Neutrophil (primary cell): ENCODE measurements around the gene GPATCH4.
"Not testable (repeated sequence)": the region's sequence is repeated elsewhere in the genome, so short reads cannot be mapped to it uniquely, and the experiment has no call there.

Experiments
- H3K27ac ChIP-seq: fragments of 200-600 bp; sonication (generic); 2 replicates; pipeline ENCODE4 v1.5.1; 2016; ENCODE audit warnings: mild to moderate bottlenecking, moderate library complexity
- H3K27me3 ChIP-seq: fragments of 200-600 bp; sonication (generic); 2 replicates; pipeline ENCODE4 v1.6.0; 2016; ENCODE audit warnings: mild to moderate bottlenecking
- H3K36me3 ChIP-seq: fragments of 200-600 bp; sonication (generic); 2 replicates; pipeline ENCODE4 v1.5.1; 2017
- H3K4me1 ChIP-seq, 2 experiments: fragments of 200-600 bp in 1 of 2; sonication (generic) in 1 of 2; 1 replicate in 1 of 2; 2 replicates in 1 of 2; pipeline versions ENCODE4 v1.5.1 to v1.6.1; 2013 to 2016; ENCODE audit warnings: low read depth in 1 of 2, low read length in 1 of 2, mild to moderate bottlenecking in 1 of 2, moderate library complexity in 1 of 2; ENCODE audit not compliant: control insufficient read depth in 1 of 2, insufficient read depth in 1 of 2
- H3K4me3 ChIP-seq, 2 experiments: fragments of 200-600 bp in 1 of 2; sonication (generic) in 1 of 2; 1 replicate in 1 of 2; 2 replicates in 1 of 2; pipeline ENCODE4 v1.5.1; 2013 to 2016; ENCODE audit warnings: low read depth in 1 of 2, low read length in 1 of 2, mild to moderate bottlenecking in 1 of 2, moderate library complexity in 1 of 2
- H3K9me3 ChIP-seq: fragments of 200-600 bp; sonication (generic); 2 replicates; pipeline ENCODE4 v1.5.1; 2016
- CTCF ChIP-seq: fragments of 200-600 bp; sonication (generic); IDR thresholded peaks from 2 replicates; pipeline ENCODE4 v1.5.1; 2016; ENCODE audit warnings: antibody characterized with exemption

The GPATCH4 gene

GRCh38 chr1:156608036-156608674, 6.9 kb upstream of the GPATCH4 start:
- no peak for TF ChIP-seq CTCF
- no peaks in the 10 kb centered on the region for H3K4me1 ChIP-seq

GRCh38 chr1:156607344-156607743, 6.1 kb upstream of the GPATCH4 start:
- H3K27ac ChIP-seq, H3K4me1 ChIP-seq, H3K9me3 ChIP-seq, H3K36me3 ChIP-seq, H3K4me3 ChIP-seq: not testable (repeated sequence)
- peaks cover 50% of the 10 kb centered on the region for H3K27me3 ChIP-seq

More at GRCh38 chr1:156608036-156608674, 6.9 kb upstream of the GPATCH4 start:
- Histone ChIP-seq H3K9me3 (no peaks in the 10 kb centered on the region), H3K27ac (no peak overlapping the region), H3K36me3 (no peaks in the 10 kb centered on the region), H3K4me3 (no peak overlapping the region), H3K27me3 (peaks cover 58% of the 10 kb centered on the region)

- Histone ChIP-seq H3K27me3 (peaks cover 7% of the 10 kb centered on the region), H3K27ac (no peak overlapping the region), H3K9me3 (no peaks in the 10 kb centered on the region), H3K36me3 (no peaks in the 10 kb centered on the region), H3K4me1 (peaks cover 14% of the 10 kb centered on the region in 2 experiments), H3K4me3 (no peak overlapping the region)
- no peak for TF ChIP-seq CTCF
Measured at GRCh38 chr1:156602557-156602993, 1.3 kb upstream of the GPATCH4 start.

- H3K36me3 ChIP-seq = no peaks in the 10 kb centered on the region
- H3K4me1 ChIP-seq = peaks cover 14% of the 10 kb centered on the region in 2 experiments
- no peak for TF ChIP-seq CTCF
- H3K27me3 ChIP-seq = no peaks in the 10 kb centered on the region
- H3K27ac ChIP-seq = no peak overlapping the region
- H3K4me3 ChIP-seq = peak overlapping the region; percentile 70 to 75
- no peaks in the 10 kb centered on the region for H3K9me3 ChIP-seq
Measured at GRCh38 chr1:156601892-156602291, 613 bp upstream of the GPATCH4 start.

DNA sequence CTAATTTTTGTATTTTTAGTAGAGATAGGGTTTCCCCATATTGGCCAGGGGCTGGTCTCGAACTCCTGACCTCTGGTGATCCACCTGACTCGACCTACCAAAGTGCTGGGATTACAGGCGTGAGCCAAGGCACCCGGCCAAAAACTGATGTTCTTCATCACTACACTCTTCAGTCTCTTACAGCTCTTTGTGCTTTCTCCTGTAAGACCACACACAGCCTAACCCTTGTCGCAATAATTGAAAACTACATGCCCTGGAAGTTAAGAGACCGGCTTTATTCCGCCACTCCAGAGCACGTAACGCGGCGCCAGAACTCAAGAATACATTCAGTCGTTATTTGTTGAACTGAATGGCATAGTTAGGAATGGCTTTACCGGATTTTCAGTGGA, 552 bp downstream of the GPATCH4 start:
- H3K36me3 ChIP-seq = no peaks in the 10 kb centered on the region
- no peaks in the 10 kb centered on the region for H3K27me3 ChIP-seq
- H3K9me3 ChIP-seq = no peaks in the 10 kb centered on the region
- H3K4me1 ChIP-seq = peaks cover 14% of the 10 kb centered on the region in 2 experiments
- no peak overlapping the region for H3K27ac ChIP-seq
- TF ChIP-seq CTCF = no peak
- peak overlapping the region; percentile 70 to 75 for H3K4me3 ChIP-seq

DNA sequence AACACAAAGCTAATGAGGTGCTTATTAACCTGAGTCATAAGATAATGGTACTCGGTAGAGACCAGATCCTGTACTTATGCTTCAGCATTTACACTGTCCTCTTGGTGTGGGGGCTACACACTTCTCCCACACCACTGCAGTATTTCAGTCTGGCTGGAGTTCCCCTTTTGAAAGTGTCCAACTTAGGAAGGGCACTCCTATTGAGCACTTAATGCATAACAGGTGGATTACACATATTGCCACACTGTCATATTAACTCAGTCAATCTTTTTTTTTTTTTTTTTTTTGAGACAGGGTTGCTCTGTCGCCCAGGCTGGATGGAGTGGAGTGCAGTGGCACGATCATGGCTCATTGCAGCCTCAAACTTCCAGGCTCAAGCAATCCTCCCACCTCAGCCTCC, 1.5 kb downstream of the GPATCH4 start:
- no peak overlapping the region for H3K27ac ChIP-seq
- no peaks in the 10 kb centered on the region for H3K36me3 ChIP-seq
- H3K4me3 ChIP-seq = no peak overlapping the region
- H3K9me3 ChIP-seq = no peaks in the 10 kb centered on the region
- TF ChIP-seq CTCF = no peak
- peaks cover 14% of the 10 kb centered on the region in 2 experiments for H3K4me1 ChIP-seq
- no peaks in the 10 kb centered on the region for H3K27me3 ChIP-seq
